SKM-1 treated with dmso at 0.1 percent for 144 hours (cell line): ENCODE results near the gene IFT81.
"Not testable (repeated sequence)": the region's sequence is repeated elsewhere in the genome, so short reads cannot be mapped to it uniquely, and the experiment has no call there.

ENCODE experiments used
- DNase-seq: peaks from one replicate; lab custom pipeline; 2025; ENCODE audit not compliant: unreplicated experiment; lab: John Stamatoyannopoulos, UW

IFT81 gene

DNA sequence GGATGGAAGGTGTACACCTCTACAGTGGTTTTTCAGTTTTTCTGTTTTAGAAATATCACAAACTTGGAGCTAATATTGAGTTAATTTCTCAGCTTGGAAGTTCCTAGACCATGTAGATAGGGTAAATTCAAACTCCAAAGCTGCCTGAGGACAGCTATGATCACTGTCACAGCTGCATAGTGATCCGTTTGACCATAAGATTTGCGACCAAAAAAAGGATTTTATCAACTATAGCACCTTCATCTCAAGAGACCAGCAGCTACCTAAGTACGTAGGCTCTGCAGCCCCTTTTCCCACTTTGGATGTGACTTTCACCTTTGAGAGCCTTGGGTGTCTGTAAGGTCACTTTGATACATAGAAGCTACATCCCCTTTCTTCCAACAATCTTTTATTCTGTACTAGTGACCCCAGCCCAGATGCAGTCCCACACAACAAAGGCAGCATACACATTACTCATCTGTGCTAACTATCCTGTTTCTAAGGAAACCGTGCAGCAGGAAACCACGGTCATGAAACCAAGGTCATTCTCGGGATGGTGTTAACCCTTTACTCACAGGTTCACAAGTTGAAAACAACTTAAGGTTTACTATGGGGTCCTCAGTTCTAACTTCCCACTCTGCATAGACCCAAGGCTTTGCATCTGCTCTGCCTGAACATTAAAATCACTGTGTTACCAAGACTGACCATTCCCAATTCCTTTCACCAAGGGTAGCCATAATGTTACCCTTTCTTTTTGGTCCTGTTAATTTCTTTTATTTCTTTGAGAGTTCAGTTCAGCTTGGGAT lies 75.4 kb downstream of the IFT81 start:
- no peak for DNase-seq

GRCh38 chr12:110200124-110200417 lies 75.9 kb downstream of the IFT81 start:
- no peak for DNase-seq

GRCh38 chr12:110201995-110202394 lies 77.8 kb downstream of the IFT81 start:
- DNase-seq: no peak

DNA sequence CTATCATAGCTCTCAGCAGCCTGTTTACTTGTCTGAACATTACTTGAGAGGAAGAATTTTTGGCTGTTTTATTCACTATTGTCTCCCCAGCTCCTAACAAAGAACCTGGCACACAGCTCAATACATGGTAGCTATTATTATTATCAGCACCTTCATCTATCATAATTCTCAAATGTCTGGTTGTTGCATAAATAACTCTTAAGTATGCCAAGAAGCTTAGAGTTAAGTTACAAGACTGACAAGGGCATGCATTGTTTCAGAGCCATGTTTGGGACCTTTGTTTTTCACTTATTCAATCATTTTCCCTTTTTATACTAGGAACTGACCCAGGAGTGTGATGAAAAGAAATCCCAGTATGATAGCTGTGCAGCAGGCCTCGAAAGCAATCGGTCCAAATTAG lies 79.4 kb downstream of the IFT81 start:
- no peak for DNase-seq

- DNase-seq: no peak
Observed at GRCh38 chr12:110205931-110206330, 81.8 kb downstream of the IFT81 start.

GRCh38 chr12:110211639-110212536 lies 87.7 kb downstream of the IFT81 start:
- not testable (repeated sequence) for DNase-seq

DNA sequence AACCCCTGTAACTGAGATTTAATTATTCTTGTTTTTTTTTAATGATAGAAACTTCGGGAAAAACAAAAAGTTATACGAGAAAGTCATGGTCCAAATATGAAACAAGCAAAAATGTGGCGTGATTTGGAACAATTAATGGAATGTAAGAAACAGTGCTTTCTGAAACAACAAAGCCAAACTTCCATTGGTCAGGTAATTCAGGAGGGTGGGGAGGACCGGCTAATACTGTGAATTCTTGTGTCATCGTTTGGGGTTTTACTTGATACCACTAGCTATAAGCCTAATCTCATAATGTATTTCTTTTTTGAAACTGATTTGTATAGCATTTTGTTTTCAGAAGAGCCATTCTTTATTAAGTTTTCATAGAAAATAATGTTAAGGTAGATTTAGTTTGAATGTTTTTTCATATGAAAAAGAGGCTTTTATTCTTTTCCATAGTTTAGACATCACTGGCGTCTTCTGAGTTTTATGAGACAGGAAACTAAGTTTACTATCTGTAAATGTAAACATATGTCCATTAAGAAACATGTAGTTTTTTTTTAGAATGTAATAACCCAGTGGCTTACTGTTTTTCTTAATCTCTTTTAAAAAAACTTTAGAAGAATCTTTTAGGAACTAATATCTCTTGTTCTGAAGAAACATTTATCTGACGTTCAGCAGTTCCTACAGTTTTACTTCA lies 94.0 kb downstream of the IFT81 start:
- no peak for DNase-seq

DNA sequence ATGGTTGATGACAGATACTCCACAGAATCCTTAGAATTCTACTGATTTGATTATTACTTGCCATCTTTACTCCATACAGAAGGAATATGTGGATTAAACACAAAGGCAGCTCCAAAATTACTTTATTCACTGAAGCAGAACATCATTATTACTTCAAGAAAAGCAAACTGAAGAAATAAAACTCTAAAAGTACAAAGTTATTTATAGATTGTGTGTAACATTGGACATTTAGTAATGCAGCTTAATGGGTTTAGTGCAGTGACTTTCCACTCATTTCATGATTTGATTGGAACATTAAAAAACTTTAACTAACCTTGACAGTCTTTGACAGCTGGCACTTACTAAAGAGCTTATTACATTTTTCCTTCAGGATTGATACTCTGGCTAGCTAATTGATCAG lies 97.9 kb downstream of the IFT81 start:
- no peak for DNase-seq

DNA sequence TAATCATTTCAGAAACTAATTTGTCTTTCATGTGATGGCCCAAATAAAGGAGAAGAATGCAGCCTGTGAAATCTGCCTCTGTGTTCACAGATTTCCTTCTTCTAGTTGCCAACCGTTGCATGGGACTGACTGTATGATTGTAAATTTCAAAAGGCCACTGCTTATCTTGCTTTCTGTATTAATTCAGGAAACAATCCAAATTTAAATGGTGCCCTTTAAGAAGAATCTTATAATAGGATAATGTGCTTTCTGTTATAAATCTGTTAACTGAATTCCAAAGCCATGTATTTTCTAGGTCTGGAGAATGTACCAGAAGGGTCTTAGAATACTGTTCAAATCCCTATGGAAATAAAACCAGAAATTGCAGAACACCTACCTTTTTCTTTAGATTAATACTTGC lies 98.3 kb downstream of the IFT81 start:
- DNase-seq: no peak

DNA sequence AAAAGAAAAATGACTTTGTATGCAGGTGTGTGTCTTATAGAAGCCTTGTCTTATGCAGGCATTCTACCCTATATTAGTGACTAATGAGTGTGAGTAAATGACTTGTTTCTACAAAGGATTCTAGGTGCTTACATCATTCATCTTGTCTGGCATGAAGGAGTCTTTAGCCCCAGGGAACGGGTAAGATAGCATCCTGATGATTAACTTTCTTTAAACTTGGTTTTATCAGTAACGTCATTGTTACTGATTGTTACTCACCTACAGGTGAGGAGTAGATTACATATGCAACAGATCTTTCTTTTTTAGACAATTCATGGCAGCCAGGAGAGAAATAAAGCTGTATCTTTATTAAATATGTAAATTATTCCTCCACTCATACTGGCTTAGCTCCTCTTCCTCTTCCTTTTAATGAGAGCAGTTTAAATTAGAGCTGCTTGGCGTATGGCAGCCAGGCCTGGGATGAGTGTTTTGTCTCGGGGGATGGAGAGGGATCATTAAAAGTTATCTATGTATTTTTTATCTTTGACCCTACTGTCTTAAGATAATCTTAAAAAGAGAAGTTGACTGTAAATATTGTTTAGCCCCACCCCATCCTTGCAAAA lies 99.7 kb downstream of the IFT81 start:
- no peak for DNase-seq

- no peak for DNase-seq
Observed at GRCh38 chr12:110224379-110225304, 100.5 kb downstream of the IFT81 start.

- no peak for DNase-seq
Observed at GRCh38 chr12:110227138-110227537, 103.0 kb downstream of the IFT81 start.

GRCh38 chr12:110228348-110228747 lies 104.2 kb downstream of the IFT81 start:
- DNase-seq: not testable (repeated sequence)

GRCh38 chr12:110228756-110229155 lies 104.6 kb downstream of the IFT81 start:
- DNase-seq: no peak

DNA sequence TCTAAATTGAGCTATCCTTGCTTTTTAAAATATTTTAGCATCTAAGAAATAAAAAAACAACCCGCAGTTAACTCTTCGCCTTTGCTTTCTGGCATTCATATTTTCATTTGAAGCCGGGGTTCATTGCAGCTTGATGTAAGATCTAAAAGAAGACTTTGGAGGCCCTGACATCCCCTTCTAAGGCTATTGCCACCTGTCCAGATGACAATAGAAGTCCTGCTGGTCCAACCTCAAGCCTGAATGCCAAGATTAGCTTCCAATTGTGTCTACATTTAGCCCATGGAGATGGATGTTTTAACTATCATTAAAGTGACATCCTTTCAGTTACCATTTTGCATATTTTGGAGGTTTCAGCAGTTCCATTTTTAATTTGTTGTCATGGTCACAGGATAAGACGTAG lies 105.3 kb downstream of the IFT81 start:
- no peak for DNase-seq

- no peak for DNase-seq
Observed at GRCh38 chr12:110230655-110231054, 106.5 kb downstream of the IFT81 start.

GRCh38 chr12:110233212-110233903 lies 109.2 kb downstream of the IFT81 start:
- DNase-seq: no peak

DNA sequence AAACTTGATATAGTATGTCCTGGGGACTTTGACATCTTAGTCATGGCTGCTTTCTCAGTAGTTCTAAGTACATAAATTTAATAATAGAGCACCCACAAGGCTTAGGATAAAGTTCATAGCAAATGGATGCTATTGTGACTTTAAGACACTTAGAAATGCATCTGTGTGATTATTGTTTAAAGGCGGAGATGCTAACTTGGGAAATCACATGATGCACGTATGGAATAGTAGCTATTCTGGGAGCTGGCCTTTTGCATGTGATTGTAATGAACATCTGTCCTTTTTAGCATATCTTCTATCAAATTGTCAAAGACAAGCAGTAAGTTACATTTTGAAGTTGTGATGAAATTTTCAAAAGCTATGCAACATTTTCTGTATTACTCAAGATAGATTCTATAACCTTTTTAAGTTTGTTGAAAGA lies 110.2 kb downstream of the IFT81 start:
- no peak for DNase-seq

DNA sequence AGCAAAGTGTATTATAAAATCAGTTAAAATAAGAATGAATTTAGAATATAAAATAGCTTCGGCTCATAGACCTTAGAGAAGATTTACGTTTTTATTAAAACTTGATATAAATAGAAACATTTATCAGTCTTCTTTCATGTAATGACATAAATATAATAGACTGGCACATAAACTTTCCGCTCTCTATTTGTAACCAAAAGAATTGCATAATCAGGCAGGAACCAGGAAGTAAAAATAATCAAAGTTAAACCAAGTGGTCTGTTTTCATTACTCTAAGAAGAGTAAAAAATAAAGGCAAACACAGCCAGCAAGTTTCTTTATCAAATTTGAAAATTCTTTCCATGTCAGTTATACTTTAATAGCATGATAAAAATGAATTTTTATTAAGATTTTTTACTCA lies 110.6 kb downstream of the IFT81 start:
- DNase-seq: peak; percentile 81

GRCh38 chr12:110235383-110235782 lies 111.2 kb downstream of the IFT81 start:
- no peak for DNase-seq
